Measurements from ENCODE around the gene ADGRG6.

ADGRG6 gene

GRCh38 chr6:142302421-142303175, 791 bp downstream of the ADGRG6 start (continued):
- no peak for TF ChIP-seq ZNF23 (tag by site-specific recombination; IDR thresholded peaks at IDR 0.05; ENCODE audit: borderline replicate concordance)
- TF ChIP-seq ZNF426 (tag by site-specific recombination; IDR thresholded peaks at IDR 0.05): no peak
- no peak for TF ChIP-seq ZNF140 (tag by site-specific recombination; IDR thresholded peaks at IDR 0.05)
- peak; percentile 60 for TF ChIP-seq ZNF335 (tag by site-specific recombination; conservative IDR thresholded peaks at IDR 0.05)

- H3K9me3 ChIP-seq (ENCODE audit: control insufficient read depth, insufficient read depth, low read depth, low read length): no peaks in the 10 kb centered on the region
- peaks cover 11% of the 10 kb centered on the region for H3K4me1 ChIP-seq (ENCODE audit: control insufficient read depth, insufficient read depth, low read length)
- ChIA-PET CTCF (interaction anchor here (0.8 to 1.3 kb wide), 3 partner anchors 83 to 86 kb away, joined by 3 read pairs; no protein-coding TSS in a partner anchor), POLR2A (no interaction called here)
- TF ChIP-seq ZNF777 (tag by site-specific recombination; IDR thresholded peaks at IDR 0.05; ENCODE audit: borderline replicate concordance) (no peak), PRDM1 (tag by site-specific recombination; IDR thresholded peaks at IDR 0.05) (peak; percentile 86), MZF1 (tag by site-specific recombination; IDR thresholded peaks at IDR 0.05; ENCODE audit: borderline replicate concordance) (peak; percentile 83; the same call in 1 of the 2 replicates), ZNF366 (tag by site-specific recombination; conservative IDR thresholded peaks at IDR 0.05) (peak; percentile 36; the same call in 1 of the 2 replicates)
- no peak overlapping the region for H3K27ac ChIP-seq (ENCODE audit: extremely low read depth, low read depth, low read length)
- H3K4me3 ChIP-seq (ENCODE audit: low read depth, low read length): peak overlapping the region; percentile 16
- H3K36me3 ChIP-seq (ENCODE audit: control insufficient read depth in 2 of 2, insufficient read depth in 1 of 2, low read length in 2 of 2): no peaks in the 10 kb centered on the region
These were observed 1.3 kb downstream of the ADGRG6 start for GRCh38 chr6:142303176-142303533.

GRCh38 chr6:142304241-142304640, 2.4 kb downstream of the ADGRG6 start:
- H3K36me3 ChIP-seq (ENCODE audit: control insufficient read depth in 2 of 2, insufficient read depth in 1 of 2, low read length in 2 of 2): no peaks in the 10 kb centered on the region
- H3K4me1 ChIP-seq (ENCODE audit: control insufficient read depth, insufficient read depth, low read length): peaks cover 11% of the 10 kb centered on the region
- POLR2A ChIA-PET: interaction anchor here (1.0 kb wide), 1 partner anchor 1146 kb away, joined by 3 read pairs; the partner anchor contains the start of genes ADAT2 and PEX3
- TF ChIP-seq ZNF274 (IDR thresholded peaks at IDR 0.05; ENCODE audit: low read length) (no peak), ZNF274 (tag by site-specific recombination; IDR thresholded peaks at IDR 0.05; ENCODE audit: borderline replicate concordance) (no peak), ZNF600 (tag by site-specific recombination; IDR thresholded peaks at IDR 0.05) (no peak), ZNF488 (tag by site-specific recombination; IDR thresholded peaks at IDR 0.05) (no peak), ZNF37A (tag by site-specific recombination; IDR thresholded peaks at IDR 0.05) (no peak), ZNF18 (tag by site-specific recombination; IDR thresholded peaks at IDR 0.05) (no peak), SP2 (tag by site-specific recombination; IDR thresholded peaks at IDR 0.05) (no peak), YY2 (tag by site-specific recombination; IDR thresholded peaks at IDR 0.05) (no peak), ZNF155 (tag by site-specific recombination; IDR thresholded peaks at IDR 0.05) (no peak), ZNF704 (tag by site-specific recombination; IDR thresholded peaks at IDR 0.05) (no peak)
- H3K4me3 ChIP-seq (ENCODE audit: low read depth, low read length): no peak overlapping the region
- H3K27ac ChIP-seq (ENCODE audit: extremely low read depth, low read depth, low read length): no peak overlapping the region
- no peaks in the 10 kb centered on the region for H3K9me3 ChIP-seq (ENCODE audit: control insufficient read depth, insufficient read depth, low read depth, low read length)
- CTCF ChIA-PET: interaction anchor here (1.2 to 1.3 kb wide), 2 partner anchors 82 to 84 kb away, joined by 3 read pairs; no protein-coding TSS in a partner anchor
